LNCaP clone FGC (cell line): ENCODE data around the gene SERINC5.

ENCODE experiments used
- DNase-seq: peaks from one replicate; pipeline ENCODE4 v3.0.0-alpha.2; 2011; ENCODE audit warnings: low read depth
- H3K4me3 ChIP-seq: 2 replicates; pipeline ENCODE4 v1.5.1; 2011; ENCODE audit warnings: mild to moderate bottlenecking, low read depth, low read length, control low read depth
- TF ChIP-seq, protein P1 (sequence below): IDR thresholded peaks from 2 replicates; pipeline ENCODE4 v1.5.1; 2012; ENCODE audit warnings: mild to moderate bottlenecking; ENCODE audit not compliant: control insufficient read depth, insufficient read depth; ENCODE audit errors: extremely low read depth

SERINC5 gene

GRCh38 chr5:80134876-80135275 lies 121.0 kb downstream of the SERINC5 start:
- DNase-seq: no peak
- TF ChIP-seq, protein P1, sequence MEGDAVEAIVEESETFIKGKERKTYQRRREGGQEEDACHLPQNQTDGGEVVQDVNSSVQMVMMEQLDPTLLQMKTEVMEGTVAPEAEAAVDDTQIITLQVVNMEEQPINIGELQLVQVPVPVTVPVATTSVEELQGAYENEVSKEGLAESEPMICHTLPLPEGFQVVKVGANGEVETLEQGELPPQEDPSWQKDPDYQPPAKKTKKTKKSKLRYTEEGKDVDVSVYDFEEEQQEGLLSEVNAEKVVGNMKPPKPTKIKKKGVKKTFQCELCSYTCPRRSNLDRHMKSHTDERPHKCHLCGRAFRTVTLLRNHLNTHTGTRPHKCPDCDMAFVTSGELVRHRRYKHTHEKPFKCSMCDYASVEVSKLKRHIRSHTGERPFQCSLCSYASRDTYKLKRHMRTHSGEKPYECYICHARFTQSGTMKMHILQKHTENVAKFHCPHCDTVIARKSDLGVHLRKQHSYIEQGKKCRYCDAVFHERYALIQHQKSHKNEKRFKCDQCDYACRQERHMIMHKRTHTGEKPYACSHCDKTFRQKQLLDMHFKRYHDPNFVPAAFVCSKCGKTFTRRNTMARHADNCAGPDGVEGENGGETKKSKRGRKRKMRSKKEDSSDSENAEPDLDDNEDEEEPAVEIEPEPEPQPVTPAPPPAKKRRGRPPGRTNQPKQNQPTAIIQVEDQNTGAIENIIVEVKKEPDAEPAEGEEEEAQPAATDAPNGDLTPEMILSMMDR: no peak

DNA sequence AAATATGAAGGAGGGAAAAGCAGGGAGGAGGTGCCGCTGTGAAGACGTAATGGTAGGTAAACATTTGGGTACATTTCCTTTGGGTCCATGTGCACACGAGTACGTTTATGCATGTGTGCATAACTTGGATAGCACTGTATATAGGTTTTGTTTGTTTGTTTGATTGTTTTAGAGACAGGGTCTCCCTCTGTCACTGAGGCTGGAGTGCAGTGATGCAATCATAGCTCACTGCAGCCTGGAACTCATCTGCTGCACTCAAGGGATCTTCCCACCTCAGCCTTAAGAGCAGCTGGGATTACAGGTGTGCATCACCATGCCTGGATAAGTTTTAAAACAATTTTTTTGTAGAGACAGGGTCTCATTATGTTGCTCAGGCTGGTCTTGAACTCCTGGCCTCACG lies 126.7 kb downstream of the SERINC5 start:
- TF ChIP-seq, protein P1: no peak
- H3K4me3 ChIP-seq: no peak overlapping the region
- peak; percentile 77 for DNase-seq

More at GRCh38 chr5:80134876-80135275, 121.0 kb downstream of the SERINC5 start:
- no peak overlapping the region for H3K4me3 ChIP-seq

- TF ChIP-seq, protein P1: no peak
- no peak for DNase-seq
- no peak overlapping the region for H3K4me3 ChIP-seq
Measured at GRCh38 chr5:80128141-80128540, 127.7 kb downstream of the SERINC5 start.

GRCh38 chr5:80127116-80127552 lies 128.7 kb downstream of the SERINC5 start:
- no peak overlapping the region for H3K4me3 ChIP-seq
- no peak for DNase-seq
- TF ChIP-seq, protein P1: no peak

GRCh38 chr5:80125962-80126480 lies 129.8 kb downstream of the SERINC5 start:
- TF ChIP-seq, protein P1: no peak
- H3K4me3 ChIP-seq: no peak overlapping the region
- DNase-seq: no peak

GRCh38 chr5:80125022-80125961 lies 130.6 kb downstream of the SERINC5 start:
- H3K4me3 ChIP-seq: no peak overlapping the region
- TF ChIP-seq, protein P1: no peak
- DNase-seq: no peak
